HG02763 (cell line): ENCODE results near the gene PTPRG.

Source experiments
- ATAC-seq: cut with Tn5 transposase; IDR thresholded peaks from one replicate; pipeline ENCODE4 v1.9.1; 2021; ENCODE audit warnings: mild to moderate bottlenecking, moderate library complexity; ENCODE audit not compliant: unreplicated experiment

Gene PTPRG

GRCh38 chr3:61788623-61789507 is 227.5 kb downstream of the PTPRG start:
- no peak for ATAC-seq

GRCh38 chr3:61789861-61790260 is 228.5 kb downstream of the PTPRG start:
- no peak for ATAC-seq

- no peak for ATAC-seq
Measured at GRCh38 chr3:61790411-61790810, 229.0 kb downstream of the PTPRG start.

DNA sequence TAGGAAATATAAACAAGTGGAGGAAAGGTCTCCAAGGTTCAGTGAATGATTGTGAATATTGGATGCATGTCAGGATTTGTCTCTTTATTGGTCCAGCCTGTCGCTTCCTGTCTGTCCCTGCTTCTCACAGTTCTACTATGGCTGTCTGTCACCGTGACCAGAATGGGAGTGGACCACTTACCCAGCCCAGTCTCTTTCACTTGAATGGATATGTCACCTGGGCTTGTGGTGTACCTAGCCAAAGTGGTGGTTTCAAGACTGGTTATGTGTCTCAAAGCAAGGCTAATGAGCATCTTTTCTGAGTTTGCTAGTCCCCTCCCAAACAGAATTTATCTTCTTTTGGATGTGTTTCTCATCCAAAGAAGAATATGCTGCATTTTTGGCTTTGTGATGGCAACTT is 231.7 kb downstream of the PTPRG start:
- no peak for ATAC-seq

GRCh38 chr3:61793521-61793920 is 232.2 kb downstream of the PTPRG start:
- no peak for ATAC-seq

DNA sequence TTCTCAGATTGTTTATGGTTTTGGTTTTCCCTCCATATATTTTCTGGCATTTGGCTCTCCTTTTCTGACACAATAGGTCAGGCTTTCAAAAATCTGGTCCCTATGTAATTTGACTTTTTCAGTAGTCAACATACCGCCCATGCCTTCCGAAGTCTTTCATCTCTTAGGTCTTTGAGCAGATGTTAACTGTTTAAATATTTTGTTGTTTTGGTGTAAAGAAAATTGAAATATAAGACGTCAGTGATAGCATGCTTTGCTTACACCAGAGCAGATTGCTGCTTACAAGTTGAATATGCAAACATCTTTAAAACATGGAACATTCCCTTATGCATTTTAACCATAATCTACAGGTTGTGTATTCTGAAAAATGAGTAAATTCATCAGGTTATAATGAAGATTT is 233.0 kb downstream of the PTPRG start:
- no peak for ATAC-seq

- ATAC-seq: no peak
Measured at GRCh38 chr3:61794961-61795360, 233.6 kb downstream of the PTPRG start.

DNA sequence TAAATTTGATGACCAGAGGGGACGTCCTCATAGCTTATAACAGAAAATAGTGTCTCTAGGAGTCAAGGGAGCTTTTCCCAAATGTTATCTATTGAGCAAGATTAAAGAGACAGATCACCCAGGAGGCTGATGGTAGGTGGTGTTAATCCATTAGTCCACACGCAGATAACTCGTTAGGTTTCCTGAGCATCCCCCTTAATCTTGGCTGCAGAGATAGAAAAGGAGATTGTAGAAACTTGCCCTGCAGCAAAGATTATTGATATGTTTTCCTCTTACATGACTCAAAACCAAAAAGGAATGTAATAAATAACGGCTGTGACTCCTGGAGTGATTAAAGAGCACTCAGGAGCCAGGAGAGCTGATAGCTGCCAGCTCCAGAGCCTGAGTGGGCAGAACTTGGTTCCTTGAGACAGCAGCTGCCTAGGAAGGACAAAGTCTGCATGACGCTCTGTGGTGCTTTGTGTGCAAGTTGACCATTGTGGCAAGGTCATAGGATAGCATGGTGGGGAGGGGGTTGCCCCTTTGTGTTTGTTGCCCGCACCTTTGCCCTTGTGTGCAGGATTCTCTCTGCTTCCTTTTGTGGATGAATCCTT is 234.8 kb downstream of the PTPRG start:
- ATAC-seq: no peak

- no peak for ATAC-seq
Measured at GRCh38 chr3:61796911-61797310, 235.5 kb downstream of the PTPRG start.

GRCh38 chr3:61802772-61803171 is 241.4 kb downstream of the PTPRG start:
- no peak for ATAC-seq

DNA sequence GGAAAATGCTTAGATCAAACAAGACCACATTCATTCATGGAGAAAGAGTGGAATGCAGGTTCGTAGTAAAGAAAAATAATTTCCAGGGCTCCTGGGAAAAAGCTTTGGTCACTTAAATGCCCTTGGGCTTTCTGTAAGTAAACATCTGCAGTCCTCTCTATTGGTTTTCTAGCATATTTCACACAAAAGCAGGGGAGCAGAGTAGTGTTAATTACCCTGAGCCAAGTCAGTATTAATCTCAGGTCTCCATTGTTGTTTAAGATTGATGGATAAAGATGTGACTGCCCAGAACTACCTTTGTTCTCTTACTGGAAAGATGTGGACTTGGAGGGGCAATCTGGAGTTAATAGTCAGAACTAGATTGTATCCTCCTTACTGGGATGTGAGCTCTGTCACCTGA is 242.6 kb downstream of the PTPRG start:
- no peak for ATAC-seq

- no peak for ATAC-seq
Measured at GRCh38 chr3:61804782-61805181, 243.4 kb downstream of the PTPRG start.

DNA sequence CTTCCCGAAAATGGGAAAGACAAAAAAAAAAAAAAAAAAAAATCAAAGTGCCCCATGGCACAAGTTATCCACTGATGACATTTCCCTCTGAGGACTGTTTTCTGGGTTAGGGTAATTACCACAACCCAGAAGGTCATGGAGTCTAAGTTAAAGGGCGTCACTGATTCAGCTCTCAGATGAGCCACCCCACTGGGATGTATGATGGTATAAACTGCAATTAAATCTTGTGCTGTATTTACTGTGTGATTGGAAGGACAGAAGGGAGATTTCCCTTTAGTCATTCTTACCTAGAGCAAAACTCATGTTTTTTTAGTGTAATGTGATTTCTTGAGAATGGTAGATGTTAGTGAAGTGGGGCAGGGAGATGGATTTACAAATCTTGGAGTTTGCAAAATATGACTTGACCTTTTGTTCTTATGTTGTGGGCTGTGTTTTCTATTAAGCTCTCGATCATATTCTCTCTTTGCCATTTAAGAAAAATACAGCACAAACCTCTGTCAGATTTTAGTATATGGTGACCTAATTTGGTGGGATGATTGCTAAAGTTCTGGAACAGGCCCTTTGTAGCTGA is 244.2 kb downstream of the PTPRG start:
- no peak for ATAC-seq

DNA sequence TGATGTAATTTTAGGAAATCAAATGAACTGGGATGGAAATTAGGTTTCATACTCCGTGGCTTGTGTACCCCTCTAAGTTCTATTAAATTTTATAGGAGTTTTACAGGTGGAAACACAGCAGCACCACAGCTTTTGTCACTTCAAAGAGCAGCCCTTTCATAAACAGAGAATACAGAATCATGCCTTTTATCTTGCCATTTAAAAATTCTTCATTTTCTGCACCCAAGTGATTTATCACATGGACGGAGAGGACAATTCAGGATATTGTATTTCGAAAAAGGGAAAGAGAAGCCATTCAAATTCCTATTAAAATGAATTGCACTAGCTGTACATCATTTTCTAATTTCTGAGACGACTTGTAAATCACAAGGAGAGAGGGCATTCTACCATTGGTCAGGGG is 245.4 kb downstream of the PTPRG start:
- no peak for ATAC-seq

- ATAC-seq: no peak
Measured at GRCh38 chr3:61807865-61808276, 246.5 kb downstream of the PTPRG start.

GRCh38 chr3:61808526-61808925 is 247.2 kb downstream of the PTPRG start:
- no peak for ATAC-seq

DNA sequence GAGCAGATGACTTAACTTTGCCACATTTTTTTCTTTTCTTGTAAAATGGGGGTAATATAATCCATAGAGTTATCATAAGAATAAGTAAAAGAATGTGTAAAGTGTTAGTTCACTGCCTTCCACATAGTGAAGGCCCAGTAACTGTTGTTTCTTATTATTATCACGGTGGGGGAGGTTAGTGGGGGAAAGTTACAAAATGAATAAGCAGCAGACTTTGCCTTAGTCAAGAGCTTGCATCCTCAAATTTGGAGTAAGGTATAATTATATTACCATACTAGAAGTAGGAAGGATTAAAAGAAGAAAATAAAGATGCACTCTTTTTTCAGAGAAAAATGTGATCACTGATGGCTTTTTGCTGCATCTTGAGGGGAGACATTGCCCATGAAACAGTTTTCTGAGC is 247.6 kb downstream of the PTPRG start:
- ATAC-seq: no peak

- ATAC-seq: no peak
Measured at GRCh38 chr3:61809879-61810278, 248.5 kb downstream of the PTPRG start.

DNA sequence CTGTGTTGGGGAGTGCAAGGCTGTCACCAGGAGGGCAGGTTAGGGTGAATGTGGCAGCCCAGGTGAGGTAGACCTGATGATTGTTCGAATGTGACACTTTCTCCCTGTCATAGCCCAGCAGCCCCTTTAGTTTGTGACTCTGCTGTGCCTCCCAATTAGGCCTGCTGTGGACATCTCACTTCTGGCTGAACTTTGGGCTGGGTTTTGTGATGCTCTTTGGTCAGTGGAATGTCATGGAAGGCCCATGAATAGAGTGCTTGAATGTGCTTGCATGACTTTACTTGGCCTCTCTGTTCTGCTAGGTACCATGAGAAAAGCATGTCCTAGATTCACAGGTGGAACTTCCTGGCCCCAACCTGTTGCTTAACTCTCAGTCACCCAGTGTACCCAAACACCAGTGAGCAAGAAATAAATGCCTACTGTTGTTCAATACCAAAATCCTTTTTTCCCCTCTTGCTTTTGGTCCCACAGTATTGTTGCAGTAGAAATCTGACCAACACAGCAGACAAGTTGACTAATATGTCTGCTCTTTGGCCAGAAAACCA is 249.7 kb downstream of the PTPRG start:
- ATAC-seq: no peak

DNA sequence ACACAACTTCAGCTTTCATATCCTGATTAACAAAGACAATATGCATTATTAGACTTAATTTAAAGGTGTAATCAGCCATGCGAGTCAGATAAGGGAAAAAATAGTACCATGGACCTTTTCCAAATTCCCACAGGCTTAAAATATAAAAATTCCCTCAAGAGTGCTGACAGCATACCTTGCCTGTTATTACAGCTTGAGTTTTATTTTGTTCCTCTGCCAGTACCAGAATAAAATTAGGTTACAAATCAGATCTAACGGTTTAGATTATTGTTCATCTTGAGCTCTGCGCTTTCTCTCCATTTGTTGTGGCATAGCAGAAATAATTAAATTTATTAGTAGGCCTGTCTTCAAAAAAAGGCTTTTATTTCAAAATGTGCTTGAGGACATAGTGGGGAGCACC is 250.3 kb downstream of the PTPRG start:
- ATAC-seq: no peak

GRCh38 chr3:61812085-61812484 is 250.7 kb downstream of the PTPRG start:
- ATAC-seq: no peak

GRCh38 chr3:61812517-61812916 is 251.1 kb downstream of the PTPRG start:
- ATAC-seq: no peak
